Lung (tissue), 16 donors: ENCODE results near the gene NLRP11. TPM values are rescaled to one million over a fixed set of nuclear protein-coding genes. Genes with fewer than 3 reads are reported as not detected.

Experiments
- ATAC-seq: fragments of 200-7000 bp; cut with Tn5 transposase; one replicate; pipeline ENCODE4 v1.9.1; 2020; ENCODE audit warnings: moderate number of reproducible peaks; ENCODE audit not compliant: insufficient read depth, low FRiP score
- DNase-seq, 3 donors: peaks; one replicate each; pipeline ENCODE4 v3.0.0-alpha.2; 2013 to 2017
- H3K27ac ChIP-seq, 2 donors: one replicate each; pipeline ENCODE4 v1.5.1; 2013; ENCODE audit warnings: mild to moderate bottlenecking in 2 of 2, moderate library complexity in 2 of 2, control low read depth in 1 of 2, inconsistent platforms in 1 of 2, low read depth in 1 of 2, low read length in 1 of 2
- H3K27me3 ChIP-seq, 3 donors: one replicate each; pipeline ENCODE4 v1.5.1; 2013; ENCODE audit warnings: low read length in 2 of 3; ENCODE audit not compliant: control insufficient read depth in 3 of 3, insufficient read depth in 3 of 3
- H3K36me3 ChIP-seq, 4 donors: one replicate each; pipeline ENCODE4 v1.5.1; 2013; ENCODE audit warnings: low read length in 4 of 4, mild to moderate bottlenecking in 1 of 4, moderate library complexity in 1 of 4; ENCODE audit not compliant: control insufficient read depth in 4 of 4, insufficient read depth in 4 of 4
- H3K4me1 ChIP-seq, 5 donors: one replicate each; pipeline ENCODE4 v1.5.1; 2013; ENCODE audit warnings: low read length in 5 of 5, mild to moderate bottlenecking in 2 of 5, moderate library complexity in 1 of 5; ENCODE audit not compliant: control insufficient read depth in 5 of 5, insufficient read depth in 5 of 5
- H3K4me3 ChIP-seq: one replicate; pipeline ENCODE4 v1.5.1; 2013; ENCODE audit warnings: mild to moderate bottlenecking, control low read depth, moderate library complexity
- H3K9ac ChIP-seq, 2 donors: one replicate each; pipeline ENCODE4 v1.5.1; 2013; ENCODE audit warnings: low read length in 2 of 2, control low read depth in 1 of 2; ENCODE audit not compliant: insufficient read depth in 1 of 2
- H3K9me3 ChIP-seq, 4 donors: one replicate each; pipeline ENCODE4 v1.5.1; 2013; ENCODE audit warnings: low read length in 3 of 4, mild to moderate bottlenecking in 1 of 4, moderate library complexity in 1 of 4; ENCODE audit not compliant: control insufficient read depth in 4 of 4, insufficient read depth in 3 of 4
- CTCF ChIP-seq: IDR thresholded peaks from 2 replicates; pipeline ENCODE4 v1.5.1; 2012; ENCODE audit warnings: mild to moderate bottlenecking; ENCODE audit errors: control extremely low read depth, extremely low read depth
- WGBS, 2 donors: extraction: QIAGEN DNeasy Blood & Tissue Kit; methylation state at CpG; one replicate each; pipeline ENCODE4 v1.1.7; 2013; 5-methylcytosine and 5-hydroxymethylcytosine counted together
- long read RNA-seq, 5 donors: transcript quantifications; one replicate each; lab custom pipeline, GENCODE V29; 2026
- polyA plus RNA-seq, 2 donors: library from polyadenylated mRNA; stranded (reverse); fragments of 200-250 nt; gene quantifications; one replicate each; pipeline ENCODE4 v1.2.1, GENCODE V29; 2013
- total RNA-seq, 2 donors: library from RNA; depleted of rRNA in 1 of 2; stranded (reverse); fragments of >200 nt in 1 of 2; gene quantifications; one replicate each; pipeline ENCODE4 v1.2.1, GENCODE V29; 2014 to 2021
- donor health status: control.
- donor health status: control.
- donor health status: Bipolar disorder and iron deficiency.
- donor health status: healthy.
- donor health status: DM: yes; HTN: yes; CAD: no.

The NLRP11 gene
- not detected for total RNA-seq
- not detected for polyA plus RNA-seq
- long read RNA-seq, donor 1 = 0 reads
- long read RNA-seq, donor 2 = 0 reads
- long read RNA-seq, donor 3 = 0 reads
- long read RNA-seq, donor 4 = 0 reads
- long read RNA-seq, donor 5 = 0 reads

GRCh38 chr19:55831846-55832245 is at the start of gene NLRP11:
Gene NLRP11, minus strand, starts transcription at chr19:55831999. Its CDS starts 13,825 bp downstream, at chr19:55818174.
- H3K36me3 ChIP-seq = no peaks in the 10 kb centered on the region
- TF ChIP-seq CTCF = no peak
- DNase-seq = no peak
- H3K27ac ChIP-seq = no peak within 1 kb of the TSS
- no peak within 1 kb of the TSS for H3K9ac ChIP-seq
- no peaks in the 10 kb centered on the region for H3K27me3 ChIP-seq
- ATAC-seq = no peak
- WGBS, 2 donors = 87 to 91% methylated on average over 10 of the region's 10 CpGs
- no peak within 1 kb of the TSS for H3K4me3 ChIP-seq
- H3K9me3 ChIP-seq = peaks cover 0 to 3% (median 0%) of the 10 kb centered on the region in 4 donors
- H3K4me1 ChIP-seq = no peaks in the 10 kb centered on the region

GRCh38 chr19:55877211-55877610 is 45.4 kb upstream of the NLRP11 start:
- 57 to 70% methylated on average over 3 of the region's 3 CpGs for WGBS, 2 donors
- Histone ChIP-seq H3K27me3 (no peaks in the 10 kb centered on the region), H3K27ac (no peak overlapping the region), H3K36me3 (no peaks in the 10 kb centered on the region), H3K9me3 (peaks cover 1 to 19% (median 6%) of the 10 kb centered on the region in 4 donors), H3K4me3 (no peak overlapping the region), H3K4me1 (no peaks in the 10 kb centered on the region), H3K9ac (no peak overlapping the region)
- ATAC-seq (no peak), DNase-seq (no peak)
- TF ChIP-seq CTCF = no peak

- TF ChIP-seq CTCF = no peak
- DNase-seq = no peak
- no peak for ATAC-seq
- no peak overlapping the region for H3K9ac ChIP-seq
- 85 to 87% methylated on average over 11 of the region's 11 CpGs for WGBS, 2 donors
- H3K27me3 ChIP-seq = no peaks in the 10 kb centered on the region
- peaks cover 3 to 11% (median 5%) of the 10 kb centered on the region in 4 donors for H3K9me3 ChIP-seq
- no peak overlapping the region for H3K4me3 ChIP-seq
- H3K4me1 ChIP-seq = no peaks in the 10 kb centered on the region
- H3K36me3 ChIP-seq = no peaks in the 10 kb centered on the region
- no peak overlapping the region for H3K27ac ChIP-seq
Measured at GRCh38 chr19:55870736-55871135, 38.9 kb upstream of the NLRP11 start.

- H3K27me3 ChIP-seq = no peaks in the 10 kb centered on the region
- peaks cover 0 to 9% (median 5%) of the 10 kb centered on the region in 4 donors for H3K9me3 ChIP-seq
- no peak overlapping the region for H3K4me3 ChIP-seq
- no peaks in the 10 kb centered on the region for H3K36me3 ChIP-seq
- no peak overlapping the region for H3K9ac ChIP-seq
- H3K27ac ChIP-seq = no peak overlapping the region
- no peaks in the 10 kb centered on the region for H3K4me1 ChIP-seq
- TF ChIP-seq CTCF = no peak
- ATAC-seq (no peak), DNase-seq (no peak)
- WGBS, 2 donors = 93 to 95% methylated on average over 7 of the region's 7 CpGs
Measured at GRCh38 chr19:55867101-55867500, 35.3 kb upstream of the NLRP11 start.
